ENCODE results near the gene NINJ1. TPM values are rescaled to one million over a fixed set of nuclear protein-coding genes. Genes with fewer than 3 reads are reported as not detected.
A peak's percentile ranks its signal among the peaks of the same experiment; 100 is the strongest.

The NINJ1 gene
- total and polyA plus RNA-seq, 2 of the 13 experiments (the other 11 are each of a cell fraction or from before 2014, with no cell fraction given), result 81.2 to 92.1 TPM

DNA sequence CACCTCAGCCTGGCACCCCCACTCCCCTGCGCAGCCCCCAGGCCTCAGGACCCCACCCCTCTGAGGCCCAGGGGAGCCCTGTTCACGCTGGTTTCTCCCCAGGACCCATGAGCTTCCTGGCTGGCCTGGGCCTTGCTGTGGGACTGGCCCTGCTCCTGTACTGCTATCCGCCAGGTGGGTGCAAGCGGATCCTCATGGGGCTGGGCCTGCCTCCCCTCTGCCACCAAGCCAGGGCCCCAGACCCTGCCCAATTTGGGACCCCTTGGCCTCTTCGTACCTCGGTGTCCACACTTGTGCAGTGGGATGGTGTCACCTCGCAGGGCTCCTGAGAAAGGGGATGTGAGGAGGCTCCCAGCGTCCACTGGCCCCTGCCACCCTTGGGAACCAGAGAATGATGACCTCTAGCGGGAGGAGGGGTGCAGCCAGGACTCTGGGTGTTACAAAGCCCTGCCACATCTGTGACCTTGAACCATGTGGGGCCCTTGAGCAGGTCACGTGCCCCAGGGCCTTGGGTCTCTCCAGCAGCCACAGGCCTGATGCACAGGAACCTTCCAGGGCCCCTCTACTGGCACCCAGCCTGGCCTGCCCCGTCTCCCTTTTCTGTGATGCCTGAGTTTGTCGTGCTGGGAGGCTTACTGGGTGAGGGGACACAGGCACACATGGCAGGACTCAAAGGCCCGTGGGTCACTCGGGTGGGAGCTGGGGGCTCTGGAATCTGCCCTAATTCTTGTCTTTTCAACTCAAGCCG is 21.8 kb downstream of the NINJ1 start (continued):
- TF ChIP-seq, protein P1, sequence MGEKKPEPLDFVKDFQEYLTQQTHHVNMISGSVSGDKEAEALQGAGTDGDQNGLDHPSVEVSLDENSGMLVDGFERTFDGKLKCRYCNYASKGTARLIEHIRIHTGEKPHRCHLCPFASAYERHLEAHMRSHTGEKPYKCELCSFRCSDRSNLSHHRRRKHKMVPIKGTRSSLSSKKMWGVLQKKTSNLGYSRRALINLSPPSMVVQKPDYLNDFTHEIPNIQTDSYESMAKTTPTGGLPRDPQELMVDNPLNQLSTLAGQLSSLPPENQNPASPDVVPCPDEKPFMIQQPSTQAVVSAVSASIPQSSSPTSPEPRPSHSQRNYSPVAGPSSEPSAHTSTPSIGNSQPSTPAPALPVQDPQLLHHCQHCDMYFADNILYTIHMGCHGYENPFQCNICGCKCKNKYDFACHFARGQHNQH (CRISPR knock-in tag; IDR thresholded peaks at IDR 0.05), result peak; percentile 83
- TF ChIP-seq, protein P2, sequence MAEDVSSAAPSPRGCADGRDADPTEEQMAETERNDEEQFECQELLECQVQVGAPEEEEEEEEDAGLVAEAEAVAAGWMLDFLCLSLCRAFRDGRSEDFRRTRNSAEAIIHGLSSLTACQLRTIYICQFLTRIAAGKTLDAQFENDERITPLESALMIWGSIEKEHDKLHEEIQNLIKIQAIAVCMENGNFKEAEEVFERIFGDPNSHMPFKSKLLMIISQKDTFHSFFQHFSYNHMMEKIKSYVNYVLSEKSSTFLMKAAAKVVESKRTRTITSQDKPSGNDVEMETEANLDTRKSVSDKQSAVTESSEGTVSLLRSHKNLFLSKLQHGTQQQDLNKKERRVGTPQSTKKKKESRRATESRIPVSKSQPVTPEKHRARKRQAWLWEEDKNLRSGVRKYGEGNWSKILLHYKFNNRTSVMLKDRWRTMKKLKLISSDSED (CRISPR knock-in tag; IDR thresholded peaks at IDR 0.05), result no peak
- TF ChIP-seq ZNF749 (CRISPR knock-in tag; IDR thresholded peaks at IDR 0.05; ENCODE audit: borderline replicate concordance), result no peak
- TF ChIP-seq ZNF761 (CRISPR knock-in tag; conservative IDR thresholded peaks at IDR 0.05), result no peak
- TF ChIP-seq, protein P3, sequence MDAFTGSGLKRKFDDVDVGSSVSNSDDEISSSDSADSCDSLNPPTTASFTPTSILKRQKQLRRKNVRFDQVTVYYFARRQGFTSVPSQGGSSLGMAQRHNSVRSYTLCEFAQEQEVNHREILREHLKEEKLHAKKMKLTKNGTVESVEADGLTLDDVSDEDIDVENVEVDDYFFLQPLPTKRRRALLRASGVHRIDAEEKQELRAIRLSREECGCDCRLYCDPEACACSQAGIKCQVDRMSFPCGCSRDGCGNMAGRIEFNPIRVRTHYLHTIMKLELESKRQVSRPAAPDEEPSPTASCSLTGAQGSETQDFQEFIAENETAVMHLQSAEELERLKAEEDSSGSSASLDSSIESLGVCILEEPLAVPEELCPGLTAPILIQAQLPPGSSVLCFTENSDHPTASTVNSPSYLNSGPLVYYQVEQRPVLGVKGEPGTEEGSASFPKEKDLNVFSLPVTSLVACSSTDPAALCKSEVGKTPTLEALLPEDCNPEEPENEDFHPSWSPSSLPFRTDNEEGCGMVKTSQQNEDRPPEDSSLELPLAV (CRISPR knock-in tag; conservative IDR thresholded peaks at IDR 0.05; ENCODE audit: low read depth), result 0 out of 2 replicates have a peak, but pooled peaks have one; percentile 43
- TF ChIP-seq, protein P4, sequence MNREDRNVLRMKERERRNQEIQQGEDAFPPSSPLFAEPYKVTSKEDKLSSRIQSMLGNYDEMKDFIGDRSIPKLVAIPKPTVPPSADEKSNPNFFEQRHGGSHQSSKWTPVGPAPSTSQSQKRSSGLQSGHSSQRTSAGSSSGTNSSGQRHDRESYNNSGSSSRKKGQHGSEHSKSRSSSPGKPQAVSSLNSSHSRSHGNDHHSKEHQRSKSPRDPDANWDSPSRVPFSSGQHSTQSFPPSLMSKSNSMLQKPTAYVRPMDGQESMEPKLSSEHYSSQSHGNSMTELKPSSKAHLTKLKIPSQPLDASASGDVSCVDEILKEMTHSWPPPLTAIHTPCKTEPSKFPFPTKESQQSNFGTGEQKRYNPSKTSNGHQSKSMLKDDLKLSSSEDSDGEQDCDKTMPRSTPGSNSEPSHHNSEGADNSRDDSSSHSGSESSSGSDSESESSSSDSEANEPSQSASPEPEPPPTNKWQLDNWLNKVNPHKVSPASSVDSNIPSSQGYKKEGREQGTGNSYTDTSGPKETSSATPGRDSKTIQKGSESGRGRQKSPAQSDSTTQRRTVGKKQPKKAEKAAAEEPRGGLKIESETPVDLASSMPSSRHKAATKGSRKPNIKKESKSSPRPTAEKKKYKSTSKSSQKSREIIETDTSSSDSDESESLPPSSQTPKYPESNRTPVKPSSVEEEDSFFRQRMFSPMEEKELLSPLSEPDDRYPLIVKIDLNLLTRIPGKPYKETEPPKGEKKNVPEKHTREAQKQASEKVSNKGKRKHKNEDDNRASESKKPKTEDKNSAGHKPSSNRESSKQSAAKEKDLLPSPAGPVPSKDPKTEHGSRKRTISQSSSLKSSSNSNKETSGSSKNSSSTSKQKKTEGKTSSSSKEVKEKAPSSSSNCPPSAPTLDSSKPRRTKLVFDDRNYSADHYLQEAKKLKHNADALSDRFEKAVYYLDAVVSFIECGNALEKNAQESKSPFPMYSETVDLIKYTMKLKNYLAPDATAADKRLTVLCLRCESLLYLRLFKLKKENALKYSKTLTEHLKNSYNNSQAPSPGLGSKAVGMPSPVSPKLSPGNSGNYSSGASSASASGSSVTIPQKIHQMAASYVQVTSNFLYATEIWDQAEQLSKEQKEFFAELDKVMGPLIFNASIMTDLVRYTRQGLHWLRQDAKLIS (CRISPR knock-in tag; IDR thresholded peaks at IDR 0.05), result no peak
- TF ChIP-seq, protein P5, sequence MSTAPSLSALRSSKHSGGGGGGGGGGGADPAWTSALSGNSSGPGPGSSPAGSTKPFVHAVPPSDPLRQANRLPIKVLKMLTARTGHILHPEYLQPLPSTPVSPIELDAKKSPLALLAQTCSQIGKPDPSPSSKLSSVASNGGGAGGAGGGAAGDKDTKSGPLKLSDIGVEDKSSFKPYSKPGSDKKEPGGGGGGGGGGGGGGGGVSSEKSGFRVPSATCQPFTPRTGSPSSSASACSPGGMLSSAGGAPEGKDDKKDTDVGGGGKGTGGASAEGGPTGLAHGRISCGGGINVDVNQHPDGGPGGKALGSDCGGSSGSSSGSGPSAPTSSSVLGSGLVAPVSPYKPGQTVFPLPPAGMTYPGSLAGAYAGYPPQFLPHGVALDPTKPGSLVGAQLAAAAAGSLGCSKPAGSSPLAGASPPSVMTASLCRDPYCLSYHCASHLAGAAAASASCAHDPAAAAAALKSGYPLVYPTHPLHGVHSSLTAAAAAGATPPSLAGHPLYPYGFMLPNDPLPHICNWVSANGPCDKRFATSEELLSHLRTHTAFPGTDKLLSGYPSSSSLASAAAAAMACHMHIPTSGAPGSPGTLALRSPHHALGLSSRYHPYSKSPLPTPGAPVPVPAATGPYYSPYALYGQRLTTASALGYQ (CRISPR knock-in tag; IDR thresholded peaks at IDR 0.05), result peak; percentile 48; the same call in 1 of the 2 replicates
- TF ChIP-seq, protein P6, sequence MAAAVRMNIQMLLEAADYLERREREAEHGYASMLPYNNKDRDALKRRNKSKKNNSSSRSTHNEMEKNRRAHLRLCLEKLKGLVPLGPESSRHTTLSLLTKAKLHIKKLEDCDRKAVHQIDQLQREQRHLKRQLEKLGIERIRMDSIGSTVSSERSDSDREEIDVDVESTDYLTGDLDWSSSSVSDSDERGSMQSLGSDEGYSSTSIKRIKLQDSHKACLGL (CRISPR knock-in tag; IDR thresholded peaks at IDR 0.05), result peak; percentile 58; the same call in 1 of the 2 replicates
- no peak for TF ChIP-seq ZNF557 (CRISPR knock-in tag; IDR thresholded peaks at IDR 0.05)
- TF ChIP-seq TCF7L2 (IDR thresholded peaks at IDR 0.05; ENCODE audit: low read depth, low read length), result no peak
- TF ChIP-seq ATRX (CRISPR knock-in tag; IDR thresholded peaks at IDR 0.05; ENCODE audit: borderline replicate concordance), result no peak
- peak; percentile 90 for TF ChIP-seq SPEN (CRISPR knock-in tag; IDR thresholded peaks at IDR 0.05; ENCODE audit: low read depth)
- TF ChIP-seq ZFP82 (CRISPR knock-in tag; IDR thresholded peaks at IDR 0.05; ENCODE audit: borderline replicate concordance), result peak; percentile 24; the same call in 1 of the 2 replicates
- TF ChIP-seq, protein P7, sequence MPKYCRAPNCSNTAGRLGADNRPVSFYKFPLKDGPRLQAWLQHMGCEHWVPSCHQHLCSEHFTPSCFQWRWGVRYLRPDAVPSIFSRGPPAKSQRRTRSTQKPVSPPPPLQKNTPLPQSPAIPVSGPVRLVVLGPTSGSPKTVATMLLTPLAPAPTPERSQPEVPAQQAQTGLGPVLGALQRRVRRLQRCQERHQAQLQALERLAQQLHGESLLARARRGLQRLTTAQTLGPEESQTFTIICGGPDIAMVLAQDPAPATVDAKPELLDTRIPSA (CRISPR knock-in tag; IDR thresholded peaks at IDR 0.05; ENCODE audit: borderline replicate concordance), result no peak
- no peak for TF ChIP-seq ZNF562 (CRISPR knock-in tag; IDR thresholded peaks at IDR 0.05; ENCODE audit: borderline replicate concordance)
